OCI-LY3 (cell line): ENCODE results near the gene RPL9.

Experiments used
- EZH2phosphoT487 ChIP-seq: fragments of 200-600 bp; shearing (Covaris generic); IDR thresholded peaks from 2 replicates; pipeline ENCODE4 v1.6.1; 2018; ENCODE audit warnings: antibody characterized with exemption, mixed run types, low read depth
- TF ChIP-seq, protein P1 (sequence below): fragments of 200-600, 300-600 bp; sonication (generic); IDR thresholded peaks from 2 replicates; pipeline ENCODE4 v1.5.1; 2014; ENCODE audit warnings: antibody characterized with exemption, low read length, low read depth

- TF ChIP-seq, protein P1, sequence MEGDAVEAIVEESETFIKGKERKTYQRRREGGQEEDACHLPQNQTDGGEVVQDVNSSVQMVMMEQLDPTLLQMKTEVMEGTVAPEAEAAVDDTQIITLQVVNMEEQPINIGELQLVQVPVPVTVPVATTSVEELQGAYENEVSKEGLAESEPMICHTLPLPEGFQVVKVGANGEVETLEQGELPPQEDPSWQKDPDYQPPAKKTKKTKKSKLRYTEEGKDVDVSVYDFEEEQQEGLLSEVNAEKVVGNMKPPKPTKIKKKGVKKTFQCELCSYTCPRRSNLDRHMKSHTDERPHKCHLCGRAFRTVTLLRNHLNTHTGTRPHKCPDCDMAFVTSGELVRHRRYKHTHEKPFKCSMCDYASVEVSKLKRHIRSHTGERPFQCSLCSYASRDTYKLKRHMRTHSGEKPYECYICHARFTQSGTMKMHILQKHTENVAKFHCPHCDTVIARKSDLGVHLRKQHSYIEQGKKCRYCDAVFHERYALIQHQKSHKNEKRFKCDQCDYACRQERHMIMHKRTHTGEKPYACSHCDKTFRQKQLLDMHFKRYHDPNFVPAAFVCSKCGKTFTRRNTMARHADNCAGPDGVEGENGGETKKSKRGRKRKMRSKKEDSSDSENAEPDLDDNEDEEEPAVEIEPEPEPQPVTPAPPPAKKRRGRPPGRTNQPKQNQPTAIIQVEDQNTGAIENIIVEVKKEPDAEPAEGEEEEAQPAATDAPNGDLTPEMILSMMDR, result no peak
- no peak for TF ChIP-seq EZH2phosphoT487
These were observed 40.0 kb upstream of the RPL9 start for GRCh38 chr4:39498727-39499020.
